Activated CD4-positive, alpha-beta T cell treated with anti-CD3 and anti-CD28 coated beads, Interleukin-2, Interleukin-4, amounts not matched to agents 100 ng/mL and 50 ng/mL, durations not matched to agents 16 hours and 8 hours (primary cell): ENCODE results near the gene PEPD.
"Not testable (repeated sequence)": the region's sequence is repeated elsewhere in the genome, so short reads cannot be mapped to it uniquely, and the experiment has no call there.

Experiments
- DNase-seq: peaks from one replicate; pipeline ENCODE4 v3.0.0-alpha.2; 2020; ENCODE audit warnings: low spot score

PEPD gene

DNA sequence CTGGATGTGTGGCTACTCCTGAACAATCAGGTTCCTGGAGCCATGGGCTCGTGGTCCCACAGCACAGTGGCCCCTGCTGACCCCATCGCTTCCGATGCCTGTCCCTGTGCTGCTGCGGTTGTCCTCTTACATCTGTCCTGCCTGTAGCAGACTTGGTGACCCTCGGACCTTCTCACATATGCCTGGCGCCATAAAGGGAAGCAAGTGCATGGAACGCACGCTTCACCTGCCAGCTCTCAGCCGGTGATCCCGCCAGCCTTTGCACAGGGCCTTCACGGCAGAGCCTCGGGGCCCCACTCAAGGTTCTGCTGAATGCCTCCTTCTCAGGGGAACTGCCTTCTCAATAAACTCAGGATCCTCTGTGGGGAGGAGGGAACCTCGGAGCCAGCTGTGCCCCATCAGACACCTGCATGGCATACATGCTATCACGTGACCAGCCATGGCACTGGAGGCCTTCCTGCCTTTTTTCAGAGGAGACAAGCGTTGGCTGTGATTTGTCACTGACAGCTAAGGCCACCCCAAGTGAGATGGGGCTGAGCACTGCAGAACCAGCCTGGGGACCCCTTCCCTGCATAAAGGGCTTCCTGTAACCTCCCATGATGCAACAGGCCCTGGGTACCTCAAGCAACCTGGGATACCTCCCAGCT lies 24.3 kb downstream of the PEPD start:
- no peak for DNase-seq

DNA sequence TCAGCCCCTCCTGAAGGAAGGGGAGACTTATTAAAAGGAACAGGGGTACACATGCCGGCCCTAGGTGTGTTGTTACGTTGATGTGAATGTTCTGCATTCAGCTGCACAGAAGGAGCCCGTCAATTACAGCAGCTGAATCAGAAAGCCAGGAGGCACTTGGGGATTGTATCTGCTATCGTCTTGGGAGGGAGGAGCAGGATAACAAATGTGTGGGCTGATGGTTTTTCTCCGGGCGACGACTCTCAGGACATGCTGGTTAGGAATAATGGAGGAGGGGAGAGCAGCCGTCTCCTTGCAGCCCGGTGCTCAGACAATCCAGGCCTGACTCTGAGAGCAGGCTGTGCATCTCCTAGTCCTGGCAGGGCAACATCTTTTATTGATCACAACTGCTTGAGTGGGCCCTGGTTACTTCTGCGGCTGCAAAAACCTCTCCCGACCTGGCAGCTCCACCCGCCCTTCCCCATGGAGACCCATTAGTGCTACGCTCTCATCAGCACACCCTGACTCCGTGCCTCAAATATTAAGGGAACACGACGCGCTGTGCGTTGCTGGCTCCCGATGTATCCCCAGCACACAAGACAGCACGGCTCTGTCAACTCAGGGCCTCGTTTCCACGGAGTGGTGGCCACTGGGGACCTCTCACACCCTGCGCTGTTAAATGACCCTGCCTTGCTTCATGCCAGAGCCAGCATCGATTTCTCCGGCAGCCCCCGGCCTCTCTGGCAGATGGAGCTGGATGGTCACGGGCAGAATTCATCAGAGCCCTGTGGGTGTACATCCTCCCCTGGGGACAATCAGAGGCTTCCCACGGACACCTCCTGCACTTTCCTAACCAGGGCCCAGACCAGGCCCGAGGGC lies 25.3 kb downstream of the PEPD start:
- no peak for DNase-seq

- no peak for DNase-seq
Observed at GRCh38 chr19:33493401-33494275, 28.0 kb downstream of the PEPD start.

DNA sequence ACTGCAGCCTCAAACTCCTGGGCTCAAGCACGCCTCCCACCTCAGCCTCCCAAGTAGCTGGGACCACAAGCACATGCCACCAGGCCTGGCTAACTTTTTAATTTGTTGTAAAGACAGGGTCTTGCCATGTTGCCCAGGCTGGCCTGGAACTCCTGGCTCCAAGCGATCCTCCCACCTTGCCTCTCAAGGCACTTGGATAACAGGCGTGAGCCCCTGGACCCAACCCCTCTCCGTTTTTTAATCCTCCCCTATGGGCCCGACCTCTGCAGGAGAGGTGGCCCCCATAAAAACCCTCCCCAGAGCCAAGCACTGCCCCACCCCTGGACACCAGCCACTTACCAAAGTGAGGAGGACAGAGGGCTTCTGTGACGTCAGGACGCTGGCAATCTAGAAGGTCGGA lies 28.6 kb downstream of the PEPD start:
- no peak for DNase-seq

DNA sequence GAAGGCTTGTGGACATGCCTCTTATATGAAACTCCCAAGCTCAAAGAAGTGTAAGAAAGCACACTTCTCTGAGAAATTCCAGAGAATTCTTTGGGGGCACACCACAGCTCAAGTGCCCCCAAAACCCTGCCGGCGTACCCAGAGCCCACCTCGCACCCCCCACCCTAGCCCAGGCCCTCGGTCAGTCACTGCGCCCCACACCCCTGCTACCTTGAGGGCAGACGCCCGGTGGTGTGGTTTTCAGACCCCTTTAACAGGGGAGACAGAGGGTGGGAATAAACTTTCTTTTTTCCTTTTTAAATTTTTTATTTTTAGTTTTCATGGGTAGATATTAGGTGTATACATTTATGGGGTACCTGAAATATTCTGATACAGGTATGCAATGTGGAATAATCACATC lies 29.5 kb downstream of the PEPD start:
- no peak for DNase-seq

GRCh38 chr19:33490596-33490995 lies 31.0 kb downstream of the PEPD start:
- not testable (repeated sequence) for DNase-seq

DNA sequence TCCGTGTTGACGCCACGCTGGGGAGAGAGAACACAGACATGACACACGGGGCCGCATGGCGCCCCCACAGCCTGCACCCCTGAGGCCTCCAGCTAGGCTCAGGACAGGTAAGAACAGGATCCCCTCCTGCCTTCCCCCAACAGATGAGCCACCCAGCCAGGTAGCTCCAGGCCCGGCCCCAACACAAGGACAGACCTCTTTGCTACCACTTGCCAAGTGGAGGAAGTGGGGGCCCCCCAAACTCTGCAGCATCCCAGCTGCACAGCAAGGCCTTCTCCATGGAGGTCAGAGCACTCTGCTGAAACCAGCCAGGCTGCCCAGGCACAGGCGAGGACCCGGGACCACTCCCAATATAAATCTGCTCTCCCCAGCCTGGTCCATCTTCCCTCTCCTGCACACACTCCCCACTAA lies 31.5 kb downstream of the PEPD start:
- DNase-seq: no peak

GRCh38 chr19:33488826-33489225 lies 32.8 kb downstream of the PEPD start:
- DNase-seq: no peak

DNA sequence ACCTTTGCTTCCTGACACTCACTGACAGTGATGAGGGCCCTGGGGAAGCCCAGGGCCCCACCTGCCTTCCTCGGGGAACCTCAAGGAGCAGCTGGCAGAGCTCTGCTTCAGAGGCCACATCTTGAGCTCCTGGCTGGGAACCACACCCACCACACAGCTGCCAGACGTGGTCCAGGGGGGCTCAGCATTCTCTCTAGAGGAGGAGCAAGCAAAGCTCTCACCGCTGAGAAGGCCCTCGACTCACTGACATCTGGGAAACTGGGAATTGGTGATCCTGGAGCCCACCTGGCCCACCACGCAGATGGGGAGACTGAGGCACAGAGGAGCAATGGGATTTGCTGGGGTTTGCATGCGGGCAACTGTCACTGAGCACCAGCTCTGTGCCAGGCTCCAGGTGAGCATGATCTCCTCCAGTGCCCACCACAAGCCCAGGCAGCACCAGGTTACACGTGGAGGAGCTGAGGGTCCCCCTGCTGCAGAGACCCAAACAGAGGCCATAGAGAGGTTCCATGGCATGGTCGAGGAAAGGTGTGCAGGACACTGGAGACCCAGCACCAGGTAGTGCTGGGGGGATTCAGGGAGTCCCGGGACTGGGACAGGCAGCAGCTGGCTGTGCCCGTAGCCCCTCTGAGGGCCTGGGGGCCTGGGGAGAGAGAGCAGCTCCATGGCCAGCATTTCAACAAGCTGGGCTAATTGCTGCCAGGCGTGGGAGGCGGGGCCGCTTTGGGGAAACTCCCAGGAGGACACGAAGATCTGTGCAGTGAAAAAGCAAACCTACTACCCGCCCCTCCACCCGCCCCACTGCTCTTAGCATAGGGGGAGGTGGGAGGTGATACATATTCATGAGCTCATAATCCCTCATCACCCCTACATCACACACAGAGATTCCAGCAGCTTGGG lies 33.4 kb downstream of the PEPD start:
- no peak for DNase-seq

DNA sequence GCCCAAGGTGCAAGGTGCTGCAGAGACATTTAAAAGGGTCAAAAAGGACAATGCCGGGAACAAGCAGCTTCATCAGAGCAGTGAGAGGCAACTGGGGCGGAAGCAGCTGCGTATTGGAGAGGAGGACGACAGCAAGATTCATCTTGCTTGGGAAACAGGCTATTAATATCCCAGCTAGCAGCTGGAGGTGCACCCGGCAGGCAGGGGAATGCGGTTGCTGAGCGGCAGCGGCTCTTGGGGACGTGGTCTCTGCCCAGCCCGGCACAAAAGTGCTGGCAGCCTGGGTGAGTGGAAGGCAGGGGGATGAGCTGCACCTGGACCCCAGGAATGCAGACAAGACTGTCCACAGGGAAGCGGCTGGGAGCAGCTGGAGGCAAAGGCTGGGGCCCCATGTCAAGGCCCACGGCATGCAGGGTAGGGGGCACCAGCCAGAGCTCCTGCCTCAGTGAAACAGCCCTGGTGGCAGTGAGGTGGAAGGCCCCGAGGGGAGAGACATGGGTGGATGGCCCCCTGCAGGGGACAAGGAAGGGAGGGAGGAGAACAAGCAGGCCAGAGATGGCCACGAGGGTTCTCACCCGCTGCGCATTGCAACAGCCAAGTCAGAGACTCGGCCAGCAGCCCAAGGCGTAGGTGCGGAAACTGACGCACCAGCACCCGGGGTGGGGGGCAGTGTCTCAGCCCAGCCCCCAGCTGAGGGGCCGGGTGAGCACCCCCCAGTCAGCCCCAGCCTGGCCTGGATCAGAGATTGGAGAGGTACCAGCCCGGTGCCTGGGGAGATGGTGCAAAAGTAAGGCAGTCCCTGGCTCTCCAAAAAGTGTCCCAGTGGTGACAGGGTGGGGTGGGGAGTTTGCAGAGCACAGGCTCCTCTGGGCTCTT lies 34.4 kb downstream of the PEPD start:
- no peak for DNase-seq

GRCh38 chr19:33486407-33486806 lies 35.2 kb downstream of the PEPD start:
- no peak for DNase-seq

DNA sequence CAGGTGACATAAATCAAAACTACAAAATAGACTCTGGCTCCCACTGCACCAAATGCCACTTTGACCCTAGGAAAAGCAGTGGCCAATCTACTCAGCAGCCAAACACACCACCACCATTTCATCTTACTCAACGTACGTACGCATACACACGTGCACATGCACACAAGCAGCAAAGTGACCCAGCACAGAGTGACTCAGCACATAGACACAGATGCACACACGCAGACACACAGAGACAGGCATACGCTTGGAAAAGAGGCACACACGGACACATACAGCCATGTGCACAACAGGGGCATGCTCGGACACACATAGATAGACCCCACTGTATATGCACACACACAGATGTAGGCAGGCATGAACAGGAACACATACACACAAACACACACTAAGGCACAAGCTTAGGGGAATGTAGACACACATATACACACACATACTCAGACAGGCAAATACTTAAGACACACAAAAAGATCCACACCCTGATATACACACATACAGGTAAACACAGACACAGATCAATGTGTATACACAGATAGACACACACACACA lies 37.3 kb downstream of the PEPD start:
- no peak for DNase-seq

- no peak for DNase-seq
Observed at GRCh38 chr19:33482476-33482875, 39.1 kb downstream of the PEPD start.

DNA sequence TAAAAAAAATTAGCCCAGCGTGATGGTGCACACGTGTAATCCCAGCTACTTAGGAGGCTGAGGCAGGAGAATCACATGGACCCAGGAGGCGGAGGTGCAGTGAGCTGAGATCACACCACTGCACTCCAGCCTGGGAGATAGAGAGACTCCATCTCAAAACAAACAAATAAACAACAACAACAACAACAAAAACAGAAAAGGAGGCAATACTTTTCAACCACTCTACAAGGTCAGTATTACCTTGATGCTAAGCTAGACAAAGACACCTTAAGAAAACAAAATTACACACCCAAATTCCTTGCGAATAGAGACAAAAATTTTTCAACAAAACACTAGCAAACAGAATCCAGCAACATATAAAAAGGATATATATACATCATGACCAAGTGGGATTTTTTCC lies 39.7 kb downstream of the PEPD start:
- no peak for DNase-seq

- not testable (repeated sequence) for DNase-seq
Observed at GRCh38 chr19:33479570-33479969, 42.0 kb downstream of the PEPD start.

GRCh38 chr19:33477781-33478180 lies 43.8 kb downstream of the PEPD start:
- no peak for DNase-seq

DNA sequence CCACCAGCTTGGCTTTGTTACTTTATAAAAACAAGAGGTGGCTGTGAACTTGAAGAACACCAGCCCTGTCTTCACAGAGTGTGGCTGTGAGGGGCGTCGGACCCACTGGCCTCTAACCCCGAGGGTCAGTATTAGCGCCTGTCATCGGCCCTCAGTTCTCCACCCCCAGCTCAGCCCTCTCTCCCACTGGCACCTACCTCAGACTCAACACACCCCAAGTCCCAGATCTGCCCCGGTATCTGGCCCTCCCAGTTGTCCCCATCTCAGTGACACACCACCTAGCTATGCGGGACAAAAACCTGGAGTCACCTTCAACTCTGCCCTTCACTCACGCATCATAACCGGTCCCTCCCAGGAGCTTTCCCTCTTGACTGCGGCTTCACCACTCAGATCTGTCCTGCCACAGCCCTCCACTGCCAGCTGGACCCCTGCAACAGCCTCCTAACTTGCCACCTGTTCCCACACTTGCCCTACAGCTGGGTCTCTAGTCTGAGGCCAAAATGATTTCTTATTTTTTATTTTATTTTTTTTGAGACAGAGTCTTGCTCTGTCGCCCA lies 45.4 kb downstream of the PEPD start:
- DNase-seq: no peak

- DNase-seq: no peak
Observed at GRCh38 chr19:33473653-33474305, 47.8 kb downstream of the PEPD start.
